ENCODE measurements around the gene ALX4.

The ALX4 gene

GRCh38 chr11:44267006-44267749 lies 42.8 kb downstream of the ALX4 start:
- no peak for DNase-seq

DNA sequence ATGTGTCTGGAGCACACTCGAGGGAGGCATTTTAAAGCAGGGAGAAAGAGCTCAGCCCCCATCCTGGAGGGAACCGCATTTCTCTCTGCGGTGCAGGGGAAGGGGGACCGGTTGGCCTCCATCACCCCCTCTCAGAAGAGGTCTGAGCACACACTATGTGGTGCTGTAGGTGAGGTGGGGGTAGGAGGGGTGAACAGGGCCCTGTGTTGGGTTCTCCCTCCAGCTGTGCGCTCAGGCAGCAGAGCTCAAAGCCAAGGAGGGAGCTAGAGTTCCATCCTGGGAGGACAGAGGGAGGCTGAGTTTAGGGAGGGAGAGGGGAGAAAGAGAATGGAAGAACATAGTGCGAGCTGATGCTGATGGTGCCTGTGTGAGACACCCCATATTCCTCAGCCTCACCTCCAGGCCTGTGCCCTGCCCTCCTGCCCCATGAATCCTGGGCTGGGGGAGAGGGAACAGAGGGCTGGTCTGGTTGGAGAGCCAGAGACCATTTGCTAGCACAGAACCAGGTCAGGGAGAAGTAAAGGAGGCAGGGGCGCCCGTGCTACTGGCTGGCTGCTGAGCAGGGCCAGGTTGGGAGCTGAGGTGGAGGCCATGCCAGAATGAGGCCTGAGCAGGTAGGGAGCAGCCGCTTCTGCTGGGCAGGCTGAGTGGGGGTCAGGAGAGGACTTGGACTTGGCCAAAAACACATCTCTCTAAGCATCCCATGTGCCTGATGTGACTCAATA lies 43.7 kb downstream of the ALX4 start:
- no peak for DNase-seq

GRCh38 chr11:44264761-44265160 lies 45.2 kb downstream of the ALX4 start:
- no peak for DNase-seq

DNA sequence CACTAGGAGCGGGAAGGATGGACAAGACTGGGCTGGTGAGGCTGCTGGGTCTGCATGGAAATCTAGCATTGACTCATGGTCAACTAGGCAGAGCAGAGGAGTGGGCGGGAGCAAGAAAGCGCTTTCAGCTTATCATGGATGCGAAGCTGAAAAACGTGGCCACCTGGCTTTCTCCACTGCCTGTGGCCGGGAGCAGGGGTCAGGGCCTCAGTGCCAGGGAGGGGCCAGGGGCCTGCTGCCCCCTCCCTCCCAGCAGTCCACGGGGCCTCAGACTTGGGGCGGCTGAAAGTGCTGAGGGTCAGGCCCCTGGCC lies 45.5 kb downstream of the ALX4 start:
- no peak for DNase-seq

GRCh38 chr11:44263738-44264437 lies 46.1 kb downstream of the ALX4 start:
- no peak for DNase-seq

DNA sequence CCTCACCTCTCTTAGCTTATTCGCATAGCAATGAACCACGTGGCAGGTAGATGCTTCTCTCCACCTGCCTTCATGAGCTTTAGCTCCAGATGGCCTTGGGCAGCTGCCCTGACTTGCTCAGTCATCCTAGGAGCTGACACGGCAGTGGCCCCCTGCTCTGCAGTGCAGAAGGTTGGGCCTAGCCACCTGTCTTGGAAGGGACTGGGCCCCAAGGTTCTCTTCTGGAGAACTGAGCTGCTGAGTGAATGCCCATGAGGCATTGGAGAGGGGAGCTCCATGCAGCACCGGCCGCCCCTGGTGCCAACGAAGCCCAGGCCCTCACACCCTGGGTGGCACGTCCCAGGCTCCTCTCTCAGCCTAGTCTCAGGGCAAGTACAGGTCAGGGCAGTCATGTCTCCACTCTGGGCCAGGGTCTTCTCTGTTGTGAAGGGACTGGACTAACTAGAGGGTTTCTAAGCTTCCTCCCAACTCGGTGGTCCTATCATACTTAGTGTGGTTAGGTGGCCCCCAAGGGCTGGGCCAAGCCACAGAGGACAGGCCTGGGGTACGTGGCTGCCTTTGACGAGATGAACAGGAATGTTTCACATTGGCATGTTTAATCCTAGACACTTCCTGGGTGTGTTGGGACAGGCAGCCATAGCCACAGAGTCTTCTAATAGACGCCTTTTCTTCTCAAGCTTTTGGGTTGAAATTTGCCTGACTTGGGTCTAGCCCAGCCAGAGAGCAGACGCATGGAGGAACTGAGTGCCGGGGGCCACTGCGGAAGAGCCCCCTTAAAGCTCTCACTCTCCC lies 47.9 kb downstream of the ALX4 start:
- no peak for DNase-seq

- no peak for DNase-seq
These were observed 49.9 kb downstream of the ALX4 start for GRCh38 chr11:44260081-44260480.

DNA sequence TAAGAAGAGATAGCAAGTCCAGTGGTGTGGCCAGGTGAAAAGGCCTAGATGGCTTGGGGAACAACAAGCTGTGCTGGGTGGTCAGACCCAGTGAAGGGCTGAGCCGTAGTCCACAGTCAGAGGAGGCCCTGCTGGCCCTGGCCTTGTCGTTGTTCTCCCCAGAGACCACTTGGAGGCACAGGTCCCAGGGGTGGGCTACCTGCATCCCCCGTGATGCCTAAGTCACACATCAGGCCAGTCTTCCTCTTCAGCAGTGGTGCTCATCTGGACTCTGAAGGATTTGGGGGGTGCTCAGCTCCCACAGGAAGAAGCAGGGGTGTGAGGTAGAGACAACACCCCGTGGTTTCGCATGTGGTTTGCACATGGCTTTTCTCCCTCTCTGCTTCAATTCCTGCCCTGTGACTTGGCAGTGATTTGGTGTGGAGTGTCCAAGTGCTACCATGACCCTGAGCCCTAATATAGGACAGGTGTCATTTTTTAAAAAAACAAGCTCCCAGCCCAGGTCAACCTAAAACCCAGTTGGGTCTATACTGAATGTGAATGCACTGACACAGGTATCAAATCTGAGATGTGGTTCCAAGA lies 51.0 kb downstream of the ALX4 start:
- DNase-seq = no peak

GRCh38 chr11:44258190-44258489 lies 51.8 kb downstream of the ALX4 start:
- no peak for DNase-seq

DNA sequence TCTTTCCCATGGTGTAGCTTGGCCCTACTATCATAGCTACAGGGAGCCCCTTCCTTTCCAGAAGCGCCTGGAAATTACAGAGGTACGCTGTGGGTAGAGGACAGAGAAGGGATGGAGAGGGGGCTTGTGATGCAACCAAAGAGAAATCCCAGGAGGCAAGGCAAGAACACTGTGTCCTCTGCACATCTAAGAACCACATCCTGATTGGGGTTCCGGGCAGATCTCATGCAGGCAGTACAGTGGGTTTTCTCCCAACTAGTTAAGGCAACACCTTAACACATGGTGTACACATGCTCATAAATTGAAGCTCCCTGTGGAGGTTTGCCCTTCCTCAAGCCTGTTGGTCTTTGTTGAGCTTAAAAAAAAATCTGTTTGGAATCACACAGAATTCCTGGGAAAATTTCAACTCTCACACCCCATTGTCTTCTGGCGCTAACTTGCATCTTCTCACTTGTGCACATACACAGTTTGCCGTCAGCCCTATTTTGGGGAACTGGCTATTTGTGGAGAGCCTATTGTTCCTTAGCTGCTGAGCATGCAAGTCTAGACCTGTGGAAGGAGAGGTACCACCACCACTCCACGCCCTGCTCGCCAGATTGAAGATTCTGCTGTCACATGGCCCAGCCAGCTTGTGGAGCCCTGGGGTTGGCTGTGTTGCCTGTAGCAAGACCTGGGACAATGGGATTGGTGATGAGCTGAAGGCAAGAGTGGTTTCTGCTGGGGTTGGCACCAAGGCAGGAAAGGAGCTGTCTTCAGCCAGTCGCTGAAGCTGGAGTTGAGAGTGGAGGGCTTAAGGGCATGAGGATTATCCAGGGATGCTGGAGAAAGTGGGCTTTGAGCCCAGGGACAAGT lies 52.4 kb downstream of the ALX4 start:
- no peak for DNase-seq

- DNase-seq = no peak
These were observed 53.2 kb downstream of the ALX4 start for GRCh38 chr11:44256673-44257291.

GRCh38 chr11:44255406-44256071 lies 54.4 kb downstream of the ALX4 start:
- DNase-seq = no peak

DNA sequence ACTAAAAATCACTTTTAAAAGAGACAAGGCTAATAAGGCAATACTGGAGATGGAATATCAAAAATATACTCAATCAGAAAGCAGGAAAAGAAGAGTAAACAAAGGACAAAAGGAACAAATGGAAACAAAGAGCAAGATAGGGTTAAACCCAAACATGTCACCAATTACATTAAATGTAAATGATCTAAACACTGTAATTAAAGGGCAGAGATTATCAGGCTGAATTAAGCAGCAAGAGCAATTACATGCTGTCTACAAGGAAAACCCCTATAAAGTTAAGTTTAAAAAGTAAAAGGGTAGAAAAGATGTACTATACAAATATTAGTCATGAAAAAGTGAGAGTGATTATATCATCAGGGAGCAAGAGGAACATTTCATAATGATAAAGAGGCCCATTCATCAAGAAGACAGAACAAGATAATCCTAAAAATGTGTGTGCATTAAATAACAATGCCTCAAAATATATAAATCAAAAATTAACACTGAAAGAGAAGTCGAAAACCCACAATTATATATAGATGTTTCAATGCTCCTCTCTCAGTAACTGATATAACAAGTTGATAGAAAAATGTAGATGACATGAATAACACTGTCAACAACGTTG lies 56.8 kb downstream of the ALX4 start:
- no peak for DNase-seq

DNA sequence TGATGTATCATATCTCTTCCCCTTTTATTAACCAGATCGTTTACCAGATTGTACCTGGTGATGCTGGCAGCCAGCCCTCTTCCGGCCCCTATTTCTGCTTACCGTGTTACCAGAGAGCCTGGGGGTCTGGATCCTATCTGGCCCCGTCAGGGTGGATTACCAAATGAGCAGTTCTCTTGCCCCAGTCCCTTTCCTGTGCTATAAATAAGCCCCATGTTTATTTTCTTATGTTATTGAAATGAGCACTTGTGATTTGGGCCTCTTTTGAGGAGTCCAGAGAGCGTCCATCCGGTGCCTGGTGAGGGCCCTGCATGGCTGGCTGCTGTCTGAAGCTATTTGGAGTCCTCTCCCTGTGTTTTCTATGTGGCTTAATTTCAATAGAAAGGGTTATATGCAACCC lies 59.5 kb downstream of the ALX4 start:
- no peak for DNase-seq

DNA sequence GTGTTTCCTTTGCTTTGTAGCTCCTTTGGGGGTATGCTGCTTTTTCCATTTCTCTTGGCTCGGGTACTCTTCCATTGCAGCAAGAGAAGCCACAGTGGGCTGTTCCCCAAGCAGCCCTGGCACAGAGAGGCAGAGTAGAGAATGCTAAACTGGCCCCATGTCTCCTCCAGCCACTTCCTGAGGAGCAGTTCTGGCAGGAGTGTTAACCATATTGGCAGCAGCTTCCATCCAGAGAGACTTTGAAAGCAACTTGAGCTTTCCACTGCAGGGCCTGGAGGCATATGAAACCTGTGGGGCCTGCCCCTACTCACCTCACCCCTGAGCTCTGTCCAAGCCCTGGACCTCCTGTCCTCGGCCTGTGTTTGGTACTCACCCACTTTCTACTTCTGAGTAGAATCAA lies 61.8 kb downstream of the ALX4 start:
- no peak for DNase-seq

DNA sequence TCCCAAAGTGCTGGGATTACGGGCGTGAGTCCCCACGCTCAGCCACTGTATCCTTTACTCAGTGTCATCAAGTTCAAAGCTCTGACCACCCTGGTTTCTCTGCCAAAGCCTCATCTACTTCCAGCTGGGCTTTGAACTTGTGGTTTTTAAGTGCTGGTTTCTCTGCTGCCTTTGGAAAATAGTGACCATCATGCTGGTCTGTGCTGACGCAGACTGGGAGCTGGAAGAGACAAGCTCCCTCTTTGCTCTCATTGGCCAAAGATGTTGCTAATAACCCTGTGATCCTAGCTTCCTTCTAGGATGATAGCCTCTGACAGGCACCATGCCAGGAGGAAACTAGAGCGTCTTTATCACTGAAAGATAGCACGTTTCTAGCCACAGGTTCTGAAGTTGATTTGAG lies 62.4 kb downstream of the ALX4 start:
- DNase-seq = no peak

DNA sequence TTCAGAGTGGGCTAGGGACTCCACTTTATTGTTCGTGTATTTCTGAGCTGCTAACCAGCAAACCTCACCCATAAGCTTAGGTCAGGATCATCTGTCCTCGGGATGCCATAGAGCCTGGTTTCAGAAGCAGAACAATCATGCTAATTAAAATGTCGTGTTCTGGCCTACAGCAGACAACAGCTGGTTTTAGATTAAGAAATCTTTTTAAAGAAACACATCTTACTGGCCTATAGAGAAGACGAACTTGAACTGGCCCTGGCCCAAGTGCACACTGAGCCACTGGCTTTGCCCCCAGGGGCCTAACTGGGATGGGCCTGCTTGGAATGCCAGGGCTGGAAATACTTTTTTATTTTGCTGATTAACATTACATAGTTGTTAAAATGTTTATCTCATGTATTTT lies 63.2 kb downstream of the ALX4 start:
- no peak for DNase-seq

GRCh38 chr11:44244639-44245310 lies 65.2 kb downstream of the ALX4 start:
- DNase-seq = no peak

- no peak for DNase-seq
These were observed 66.2 kb downstream of the ALX4 start for GRCh38 chr11:44243595-44244343.
